Vagina (tissue), 2 donors: ENCODE results near the gene PAX6. TPM values are rescaled to one million over a fixed set of nuclear protein-coding genes. Genes with fewer than 3 reads are reported as not detected.

Source experiments
- DNase-seq, 2 donors: peaks; one replicate each; pipeline ENCODE4 v3.0.0-alpha.2; 2017; ENCODE audit errors: extremely low spot score in 2 of 2
- H3K27ac ChIP-seq: fragments of 200-600 bp; sonication (generic); one replicate; pipeline ENCODE4 v1.5.1; 2019
- H3K27me3 ChIP-seq: fragments of 200-600 bp; sonication (generic); one replicate; pipeline ENCODE4 v1.5.1; 2019
- H3K36me3 ChIP-seq, 2 donors: fragments of 200-600 bp; sonication (generic); one replicate each; pipeline ENCODE4 v1.5.1; 2017 to 2019
- H3K4me1 ChIP-seq: fragments of 200-600 bp; sonication (generic); one replicate; pipeline ENCODE4 v1.5.1; 2019
- H3K4me3 ChIP-seq, 2 donors: fragments of 200-600 bp; sonication (generic); 1 replicate in 1 of 2; 2 replicates in 1 of 2; pipeline ENCODE4 v1.5.1; 2016 to 2019
- H3K9me3 ChIP-seq: fragments of 200-600 bp; sonication (generic); one replicate; pipeline ENCODE4 v1.5.1; 2019
- POLR2A ChIP-seq, 2 donors: fragments of 450-650 bp; IDR thresholded peaks; one replicate each; pipeline ENCODE4 v1.6.1; 2017; ENCODE audit warnings: antibody characterized with exemption in 2 of 2, mild to moderate bottlenecking in 2 of 2, moderate library complexity in 2 of 2
- POLR2AphosphoS5 ChIP-seq, 2 donors: sonication (generic); formaldehyde crosslinking; IDR thresholded peaks; one replicate each; pipeline ENCODE4 v1.9.0; 2017; ENCODE audit warnings: antibody characterized with exemption in 2 of 2, mild to moderate bottlenecking in 2 of 2, low read depth in 1 of 2; ENCODE audit not compliant: insufficient read depth in 1 of 2
- intact Hi-C: fragments of 100-400 bp; cut with DNase I; formaldehyde crosslinking; loops from one replicate; pipeline ENCODE4 v1.15.1; 2023
- total RNA-seq: library from RNA; depleted of rRNA; stranded (reverse); fragments of >200 nt; gene quantifications from one replicate; pipeline ENCODE4 v1.2.3, GENCODE V29; 2016
- TF ChIP-seq, protein P1 (sequence below), 3 experiments: fragments of 450-650 bp in 2 of 3; fragments of 200-600 bp in 1 of 3; sonication (generic) in 1 of 3; IDR thresholded peaks; one replicate each; pipeline ENCODE4 v1.5.1; 2017 to 2019; ENCODE audit warnings: antibody characterized with exemption in 3 of 3, mild to moderate bottlenecking in 2 of 3, moderate library complexity in 2 of 3

PAX6 gene
- total RNA-seq, 1 donor from 2014 or later = not detected

DNA sequence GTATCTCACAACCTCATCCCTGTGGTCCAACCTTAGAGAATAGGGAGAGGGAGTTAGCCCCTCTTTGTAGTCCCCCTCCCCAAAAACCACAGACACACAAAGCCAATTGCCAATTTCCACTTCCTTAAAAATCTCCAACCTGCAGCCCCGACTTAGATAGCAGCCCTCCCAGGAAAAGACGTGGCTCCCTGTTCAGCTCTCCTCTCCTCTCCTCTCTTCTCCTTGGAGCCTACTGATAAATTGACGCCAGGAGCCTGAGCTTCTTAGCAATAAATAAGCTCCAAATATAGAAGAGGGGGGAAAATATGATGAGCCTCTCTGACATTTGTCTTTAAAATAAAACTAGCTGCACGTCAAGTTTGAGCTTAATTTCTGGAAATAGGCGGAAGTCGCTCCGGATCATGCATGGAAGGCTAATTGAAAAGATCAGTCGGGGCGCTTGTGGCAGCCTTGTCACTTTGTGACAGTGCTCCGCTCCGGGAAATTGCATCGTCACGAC lies 7.3 kb downstream of the PAX6 start:
- peaks cover 56% of the 10 kb centered on the region for H3K27me3 ChIP-seq
- H3K4me1 ChIP-seq = peaks cover 33% of the 10 kb centered on the region
- H3K9me3 ChIP-seq = no peaks in the 10 kb centered on the region
- no peak overlapping the region for H3K27ac ChIP-seq
- no peaks in the 10 kb centered on the region for H3K36me3 ChIP-seq
- no peak for DNase-seq
- intact Hi-C loops = no loop called here
- TF ChIP-seq POLR2AphosphoS5 (IDR thresholded peaks at IDR 0.05; ENCODE audit: insufficient read depth in 1 of 2, low read depth in 1 of 2) (no peak), POLR2A (IDR thresholded peaks at IDR 0.05) (no peak)
- TF ChIP-seq, protein P1, sequence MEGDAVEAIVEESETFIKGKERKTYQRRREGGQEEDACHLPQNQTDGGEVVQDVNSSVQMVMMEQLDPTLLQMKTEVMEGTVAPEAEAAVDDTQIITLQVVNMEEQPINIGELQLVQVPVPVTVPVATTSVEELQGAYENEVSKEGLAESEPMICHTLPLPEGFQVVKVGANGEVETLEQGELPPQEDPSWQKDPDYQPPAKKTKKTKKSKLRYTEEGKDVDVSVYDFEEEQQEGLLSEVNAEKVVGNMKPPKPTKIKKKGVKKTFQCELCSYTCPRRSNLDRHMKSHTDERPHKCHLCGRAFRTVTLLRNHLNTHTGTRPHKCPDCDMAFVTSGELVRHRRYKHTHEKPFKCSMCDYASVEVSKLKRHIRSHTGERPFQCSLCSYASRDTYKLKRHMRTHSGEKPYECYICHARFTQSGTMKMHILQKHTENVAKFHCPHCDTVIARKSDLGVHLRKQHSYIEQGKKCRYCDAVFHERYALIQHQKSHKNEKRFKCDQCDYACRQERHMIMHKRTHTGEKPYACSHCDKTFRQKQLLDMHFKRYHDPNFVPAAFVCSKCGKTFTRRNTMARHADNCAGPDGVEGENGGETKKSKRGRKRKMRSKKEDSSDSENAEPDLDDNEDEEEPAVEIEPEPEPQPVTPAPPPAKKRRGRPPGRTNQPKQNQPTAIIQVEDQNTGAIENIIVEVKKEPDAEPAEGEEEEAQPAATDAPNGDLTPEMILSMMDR (IDR thresholded peaks at IDR 0.05) = no peak
- no peak overlapping the region for H3K4me3 ChIP-seq

- Histone ChIP-seq H3K36me3 (no peaks in the 10 kb centered on the region), H3K4me3 (no peak overlapping the region), H3K9me3 (no peaks in the 10 kb centered on the region), H3K27me3 (peaks cover 56% of the 10 kb centered on the region), H3K4me1 (peaks cover 40% of the 10 kb centered on the region), H3K27ac (no peak overlapping the region)
- TF ChIP-seq POLR2AphosphoS5 (IDR thresholded peaks at IDR 0.05; ENCODE audit: insufficient read depth in 1 of 2, low read depth in 1 of 2) = no peak
- TF ChIP-seq, protein P1 (IDR thresholded peaks at IDR 0.05) = no peak
- no peak for TF ChIP-seq POLR2A (IDR thresholded peaks at IDR 0.05)
- intact Hi-C loops = no loop called here
- peak; percentile 72 to 77 for DNase-seq
Observed at GRCh38 chr11:31802990-31803812, 7.9 kb downstream of the PAX6 start.

- no peak for DNase-seq
- Histone ChIP-seq H3K4me1 (peaks cover 44% of the 10 kb centered on the region), H3K9me3 (no peaks in the 10 kb centered on the region)
Observed at GRCh38 chr11:31802609-31802989, 8.5 kb downstream of the PAX6 start.

DNA sequence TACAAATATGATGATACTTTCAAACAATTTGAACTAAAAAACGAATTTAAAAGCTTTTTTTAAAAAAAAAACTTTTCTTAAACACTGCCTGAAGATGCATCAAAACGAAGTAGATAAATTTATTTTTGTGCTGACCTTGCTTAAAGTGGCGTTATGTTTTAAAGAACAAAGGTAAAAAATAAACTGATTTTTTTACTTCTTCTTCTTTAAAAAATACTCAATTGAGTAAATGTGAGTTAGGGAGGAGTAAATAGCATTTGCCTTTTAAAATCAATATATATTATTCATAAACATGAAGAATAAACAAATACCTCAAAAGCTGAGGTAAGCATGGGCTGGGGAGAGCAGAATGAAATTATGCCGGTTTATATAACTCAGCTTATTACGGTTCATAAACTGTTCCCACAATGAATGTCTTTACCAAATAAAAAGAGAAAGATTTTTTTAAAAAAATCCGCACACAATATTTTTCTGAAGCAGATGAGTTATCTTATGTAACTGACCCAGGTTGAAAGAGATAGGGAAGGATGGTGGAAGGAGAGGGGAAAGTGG lies 9.0 kb downstream of the PAX6 start:
- Histone ChIP-seq H3K4me3 (no peak overlapping the region), H3K9me3 (no peaks in the 10 kb centered on the region), H3K36me3 (no peaks in the 10 kb centered on the region), H3K4me1 (peaks cover 44% of the 10 kb centered on the region), H3K27ac (no peak overlapping the region), H3K27me3 (peaks cover 50% of the 10 kb centered on the region)
- DNase-seq = no peak
- TF ChIP-seq POLR2AphosphoS5 (IDR thresholded peaks at IDR 0.05; ENCODE audit: insufficient read depth in 1 of 2, low read depth in 1 of 2) (no peak), POLR2A (IDR thresholded peaks at IDR 0.05) (no peak)
- TF ChIP-seq, protein P1 (IDR thresholded peaks at IDR 0.05) = no peak
- intact Hi-C loops = no loop called here

More at GRCh38 chr11:31802609-31802989, 8.5 kb downstream of the PAX6 start:
- no peak overlapping the region for H3K27ac ChIP-seq
- H3K27me3 ChIP-seq = peaks cover 55% of the 10 kb centered on the region
- no peaks in the 10 kb centered on the region for H3K36me3 ChIP-seq
- no peak overlapping the region for H3K4me3 ChIP-seq
- TF ChIP-seq, protein P1 (IDR thresholded peaks at IDR 0.05) = no peak
- TF ChIP-seq POLR2A (IDR thresholded peaks at IDR 0.05) = no peak
- TF ChIP-seq POLR2AphosphoS5 (IDR thresholded peaks at IDR 0.05; ENCODE audit: insufficient read depth in 1 of 2, low read depth in 1 of 2) = no peak
- intact Hi-C loops = no loop called here

GRCh38 chr11:31801298-31801702 lies 9.8 kb downstream of the PAX6 start:
- Histone ChIP-seq H3K9me3 (no peaks in the 10 kb centered on the region), H3K27me3 (peaks cover 43% of the 10 kb centered on the region), H3K4me3 (no peak overlapping the region), H3K4me1 (peaks cover 44% of the 10 kb centered on the region), H3K36me3 (no peaks in the 10 kb centered on the region), H3K27ac (no peak overlapping the region)
- DNase-seq = peak; percentile 12 to 58
- intact Hi-C loops = no loop called here
- TF ChIP-seq POLR2A (IDR thresholded peaks at IDR 0.05) (no peak), POLR2AphosphoS5 (IDR thresholded peaks at IDR 0.05; ENCODE audit: insufficient read depth in 1 of 2, low read depth in 1 of 2) (no peak)
- TF ChIP-seq, protein P1 (IDR thresholded peaks at IDR 0.05) = no peak
